ENCODE measurements around the gene SUPT3H.

SUPT3H gene

DNA sequence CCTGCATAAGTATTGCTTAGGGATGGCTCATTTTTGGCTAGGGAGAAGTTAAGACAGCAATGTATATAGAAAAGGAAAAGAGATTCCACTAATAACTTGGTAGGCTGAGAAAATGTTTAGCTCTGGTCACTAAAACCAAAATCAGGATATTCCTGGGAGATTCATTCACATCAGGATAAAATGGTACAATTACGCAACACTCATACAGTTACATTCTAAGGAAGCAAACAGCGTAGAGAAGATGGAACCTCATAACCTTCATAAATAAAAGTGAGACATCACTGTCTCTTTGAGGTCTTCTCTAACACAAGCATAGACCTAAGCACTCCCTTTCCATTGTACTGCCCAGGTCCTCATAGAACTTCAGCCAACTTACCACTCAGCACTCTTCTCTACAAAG, 345.3 kb downstream of the SUPT3H start:
- no peaks in the 10 kb centered on the region for H3K9me3 ChIP-seq (ENCODE audit: control insufficient read depth, insufficient read depth, low read length)
- no peaks in the 10 kb centered on the region for H3K27me3 ChIP-seq (ENCODE audit: control insufficient read depth, insufficient read depth, low read length)
- no peak overlapping the region for H3K4me3 ChIP-seq (ENCODE audit: low read depth, low read length)
- no peak overlapping the region for H3K9ac ChIP-seq (ENCODE audit: low read depth, low read length)
- H3K36me3 ChIP-seq (ENCODE audit: control insufficient read depth, insufficient read depth, low read length): no peaks in the 10 kb centered on the region
- H3K4me1 ChIP-seq (ENCODE audit: control insufficient read depth, insufficient read depth, low read length): no peaks in the 10 kb centered on the region

DNA sequence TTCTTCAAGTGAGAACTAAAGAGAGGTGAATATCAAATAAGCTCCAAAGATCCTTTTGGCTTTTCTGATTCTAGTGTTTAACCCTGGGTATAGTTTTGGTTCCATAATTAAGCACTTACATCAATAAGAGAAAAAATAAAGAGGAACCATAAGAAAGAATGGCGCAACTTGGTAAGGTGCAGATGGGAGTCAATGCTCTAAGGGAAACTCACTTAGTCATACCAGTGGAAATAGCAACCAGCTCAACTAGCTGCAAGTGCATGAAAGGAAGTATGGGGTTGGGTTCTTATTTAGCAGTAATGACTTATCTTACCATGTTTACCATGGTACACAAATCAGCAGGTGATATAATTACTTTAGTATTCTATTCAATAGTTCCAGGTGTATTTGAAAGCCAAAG, 346.1 kb downstream of the SUPT3H start:
- Histone ChIP-seq H3K9me3 (ENCODE audit: control insufficient read depth, insufficient read depth, low read length) (no peaks in the 10 kb centered on the region), H3K27me3 (ENCODE audit: control insufficient read depth, insufficient read depth, low read length) (no peaks in the 10 kb centered on the region), H3K36me3 (ENCODE audit: control insufficient read depth, insufficient read depth, low read length) (no peaks in the 10 kb centered on the region), H3K9ac (ENCODE audit: low read depth, low read length) (no peak overlapping the region), H3K4me1 (ENCODE audit: control insufficient read depth, insufficient read depth, low read length) (no peaks in the 10 kb centered on the region), H3K4me3 (ENCODE audit: low read depth, low read length) (no peak overlapping the region)

DNA sequence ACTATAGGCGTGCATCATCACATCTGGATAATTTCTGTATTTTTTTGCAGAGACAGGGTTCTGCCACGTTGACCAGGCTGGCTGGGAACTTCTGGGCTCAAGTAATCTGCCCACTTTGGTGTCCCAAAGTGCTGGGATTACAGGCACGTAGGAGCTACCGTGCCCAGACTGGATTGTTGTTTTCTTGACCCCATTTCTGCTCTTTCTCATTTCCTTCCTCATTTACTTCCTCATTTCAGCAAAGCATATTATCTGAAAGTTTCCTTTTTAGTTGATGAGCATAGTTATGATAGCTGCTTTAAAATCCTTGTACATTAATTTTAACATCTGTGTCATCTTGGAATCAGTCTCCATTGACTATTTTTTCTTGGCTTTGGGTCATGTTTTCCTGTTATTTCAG, 350.6 kb downstream of the SUPT3H start:
- Histone ChIP-seq H3K4me3 (ENCODE audit: low read depth, low read length) (no peak overlapping the region), H3K36me3 (ENCODE audit: control insufficient read depth, insufficient read depth, low read length) (no peaks in the 10 kb centered on the region), H3K9ac (ENCODE audit: low read depth, low read length) (no peak overlapping the region), H3K4me1 (ENCODE audit: control insufficient read depth, insufficient read depth, low read length) (no peaks in the 10 kb centered on the region), H3K27me3 (ENCODE audit: control insufficient read depth, insufficient read depth, low read length) (no peaks in the 10 kb centered on the region), H3K9me3 (ENCODE audit: control insufficient read depth, insufficient read depth, low read length) (no peaks in the 10 kb centered on the region)

DNA sequence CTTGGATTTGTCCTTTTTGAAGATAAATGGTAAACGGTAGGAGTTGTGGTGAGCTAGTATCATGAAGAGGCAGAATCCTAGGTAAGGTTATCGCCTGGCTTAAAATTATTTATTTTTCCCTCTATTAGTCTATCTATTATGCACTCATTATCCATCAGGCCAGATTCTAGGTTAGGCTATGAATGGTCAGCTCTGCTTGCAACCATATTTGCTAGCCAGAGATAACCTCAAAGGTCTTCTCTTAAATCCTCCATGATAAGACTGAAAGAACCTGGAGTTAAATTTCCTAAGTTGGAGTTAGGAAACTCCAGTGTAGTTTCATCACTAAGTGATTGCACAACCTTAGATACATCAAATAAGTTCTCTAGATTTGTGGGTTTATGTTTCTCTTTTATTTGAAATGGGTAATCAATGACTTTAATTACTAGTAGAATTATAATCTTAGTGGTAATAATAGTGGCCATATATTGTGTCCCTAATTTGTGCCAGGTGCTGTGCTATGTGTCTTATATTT, 351.7 kb downstream of the SUPT3H start:
- Histone ChIP-seq H3K4me3 (ENCODE audit: low read depth, low read length) (no peak overlapping the region), H3K9ac (ENCODE audit: low read depth, low read length) (no peak overlapping the region), H3K9me3 (ENCODE audit: control insufficient read depth, insufficient read depth, low read length) (no peaks in the 10 kb centered on the region), H3K27me3 (ENCODE audit: control insufficient read depth, insufficient read depth, low read length) (no peaks in the 10 kb centered on the region), H3K4me1 (ENCODE audit: control insufficient read depth, insufficient read depth, low read length) (no peaks in the 10 kb centered on the region), H3K36me3 (ENCODE audit: control insufficient read depth, insufficient read depth, low read length) (no peaks in the 10 kb centered on the region)

DNA sequence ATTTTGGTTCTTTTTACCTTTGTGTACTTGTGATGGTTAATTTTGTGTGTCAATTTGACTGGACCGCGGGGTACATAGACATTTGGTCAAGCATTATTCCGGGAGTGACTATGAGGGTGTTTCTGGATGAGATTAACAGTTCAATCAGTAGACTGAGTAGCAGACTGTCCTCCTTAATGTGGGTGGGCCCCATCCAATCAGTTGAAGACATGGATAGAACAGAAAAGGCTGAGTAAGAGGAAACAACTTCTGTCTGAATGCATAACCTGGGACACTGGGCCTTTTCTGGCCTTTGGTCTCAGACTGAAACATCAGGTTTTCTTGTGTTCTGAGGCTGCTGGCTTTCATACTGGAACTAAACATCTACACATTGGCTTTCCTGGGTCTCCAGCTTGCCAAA, 353.1 kb downstream of the SUPT3H start:
- Histone ChIP-seq H3K9ac (ENCODE audit: low read depth, low read length) (no peak overlapping the region), H3K9me3 (ENCODE audit: control insufficient read depth, insufficient read depth, low read length) (no peaks in the 10 kb centered on the region), H3K4me1 (ENCODE audit: control insufficient read depth, insufficient read depth, low read length) (no peaks in the 10 kb centered on the region), H3K27me3 (ENCODE audit: control insufficient read depth, insufficient read depth, low read length) (no peaks in the 10 kb centered on the region), H3K36me3 (ENCODE audit: control insufficient read depth, insufficient read depth, low read length) (no peaks in the 10 kb centered on the region), H3K4me3 (ENCODE audit: low read depth, low read length) (no peak overlapping the region)

DNA sequence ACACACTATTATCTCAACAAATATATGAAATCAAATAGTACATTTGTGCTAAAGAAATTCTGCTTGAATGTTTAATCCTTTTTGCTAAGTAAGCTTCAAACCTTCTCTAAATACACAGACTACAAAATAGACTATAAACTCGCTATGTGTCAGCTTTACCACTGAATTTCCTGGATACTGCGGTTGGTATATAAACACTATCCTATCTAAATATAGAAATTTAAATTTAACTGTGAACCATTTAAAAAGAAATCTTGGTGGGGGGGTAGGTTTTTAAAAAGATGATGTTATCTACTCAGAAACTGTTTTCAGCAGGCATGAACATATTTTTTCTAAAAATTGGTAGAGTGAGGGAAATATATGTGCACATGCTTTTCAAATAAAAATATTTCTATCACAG, 356.1 kb downstream of the SUPT3H start:
- Histone ChIP-seq H3K27me3 (ENCODE audit: control insufficient read depth, insufficient read depth, low read length) (no peaks in the 10 kb centered on the region), H3K4me1 (ENCODE audit: control insufficient read depth, insufficient read depth, low read length) (no peaks in the 10 kb centered on the region), H3K9me3 (ENCODE audit: control insufficient read depth, insufficient read depth, low read length) (no peaks in the 10 kb centered on the region), H3K36me3 (ENCODE audit: control insufficient read depth, insufficient read depth, low read length) (no peaks in the 10 kb centered on the region), H3K9ac (ENCODE audit: low read depth, low read length) (no peak overlapping the region), H3K4me3 (ENCODE audit: low read depth, low read length) (no peak overlapping the region)

DNA sequence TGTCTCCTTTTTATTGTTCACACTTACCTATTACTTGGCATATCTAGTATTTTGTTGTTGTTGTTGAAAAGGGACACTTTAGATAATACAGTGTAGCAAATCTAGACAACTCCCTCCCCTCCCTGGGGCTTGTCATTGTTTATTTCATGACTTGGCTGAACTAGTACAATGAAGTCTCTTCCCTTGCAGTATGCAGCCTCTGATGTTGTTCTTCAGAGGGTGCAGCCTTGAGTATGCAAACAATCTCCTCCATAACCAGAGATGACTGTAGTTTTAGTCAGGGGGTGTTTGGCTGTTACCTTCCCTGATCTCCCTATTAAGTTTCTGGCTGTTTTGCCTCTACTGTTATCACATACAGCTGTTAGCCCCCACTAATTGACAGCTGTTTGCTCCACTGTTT, 365.0 kb downstream of the SUPT3H start:
- no peaks in the 10 kb centered on the region for H3K9me3 ChIP-seq (ENCODE audit: control insufficient read depth, insufficient read depth, low read length)
- no peaks in the 10 kb centered on the region for H3K4me1 ChIP-seq (ENCODE audit: control insufficient read depth, insufficient read depth, low read length)
- H3K4me3 ChIP-seq (ENCODE audit: low read depth, low read length): no peak overlapping the region

DNA sequence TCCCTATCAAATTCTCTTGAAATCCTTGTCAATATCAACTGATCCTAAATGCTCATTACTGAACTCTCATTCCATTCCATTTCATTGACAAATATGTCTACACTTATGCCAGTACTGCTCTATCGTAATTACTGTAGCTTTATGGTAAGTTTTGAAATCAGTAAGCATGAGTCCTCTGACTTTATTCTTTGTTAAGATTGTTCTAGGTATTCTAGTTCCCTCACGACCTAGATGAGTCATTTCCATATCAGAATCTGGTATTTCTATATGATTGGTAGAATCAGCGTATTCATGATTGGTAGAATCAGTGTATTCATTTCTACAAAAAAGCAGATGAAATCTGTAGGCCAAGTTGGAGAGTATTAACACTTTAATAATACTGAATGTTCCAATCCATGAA, 368.2 kb downstream of the SUPT3H start:
- H3K36me3 ChIP-seq (ENCODE audit: control insufficient read depth, insufficient read depth, low read length): no peaks in the 10 kb centered on the region
- H3K4me3 ChIP-seq (ENCODE audit: low read depth, low read length): no peak overlapping the region
- H3K27me3 ChIP-seq (ENCODE audit: control insufficient read depth, insufficient read depth, low read length): no peaks in the 10 kb centered on the region
- H3K9me3 ChIP-seq (ENCODE audit: control insufficient read depth, insufficient read depth, low read length): no peaks in the 10 kb centered on the region
- H3K9ac ChIP-seq (ENCODE audit: low read depth, low read length): no peak overlapping the region
- H3K4me1 ChIP-seq (ENCODE audit: control insufficient read depth, insufficient read depth, low read length): no peaks in the 10 kb centered on the region

More for the DNA sequence above, 365.0 kb downstream of the SUPT3H start:
- Histone ChIP-seq H3K27me3 (ENCODE audit: control insufficient read depth, insufficient read depth, low read length) (no peaks in the 10 kb centered on the region), H3K36me3 (ENCODE audit: control insufficient read depth, insufficient read depth, low read length) (no peaks in the 10 kb centered on the region), H3K9ac (ENCODE audit: low read depth, low read length) (no peak overlapping the region)

DNA sequence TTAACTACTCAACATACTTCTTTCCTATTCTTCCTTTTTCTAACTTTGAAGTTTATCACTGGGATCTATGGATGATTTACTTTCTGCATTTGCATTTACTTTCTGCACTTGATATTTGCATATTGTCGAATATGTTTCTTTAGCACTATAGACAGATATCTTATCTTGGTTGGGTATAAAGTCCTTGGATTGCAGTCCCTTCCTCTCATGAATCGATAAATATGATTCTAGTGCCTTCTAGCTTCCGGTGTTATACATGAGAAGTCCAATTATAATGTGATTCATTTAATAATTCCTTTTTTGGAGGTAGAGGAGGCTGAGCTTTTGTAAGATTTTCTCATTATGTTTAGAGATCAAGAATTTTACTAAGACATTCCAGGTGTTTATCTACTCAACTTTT, 370.8 kb downstream of the SUPT3H start:
- Histone ChIP-seq H3K9me3 (ENCODE audit: control insufficient read depth, insufficient read depth, low read length) (no peaks in the 10 kb centered on the region), H3K36me3 (ENCODE audit: control insufficient read depth, insufficient read depth, low read length) (no peaks in the 10 kb centered on the region), H3K9ac (ENCODE audit: low read depth, low read length) (no peak overlapping the region), H3K4me3 (ENCODE audit: low read depth, low read length) (no peak overlapping the region), H3K4me1 (ENCODE audit: control insufficient read depth, insufficient read depth, low read length) (no peaks in the 10 kb centered on the region), H3K27me3 (ENCODE audit: control insufficient read depth, insufficient read depth, low read length) (no peaks in the 10 kb centered on the region)

DNA sequence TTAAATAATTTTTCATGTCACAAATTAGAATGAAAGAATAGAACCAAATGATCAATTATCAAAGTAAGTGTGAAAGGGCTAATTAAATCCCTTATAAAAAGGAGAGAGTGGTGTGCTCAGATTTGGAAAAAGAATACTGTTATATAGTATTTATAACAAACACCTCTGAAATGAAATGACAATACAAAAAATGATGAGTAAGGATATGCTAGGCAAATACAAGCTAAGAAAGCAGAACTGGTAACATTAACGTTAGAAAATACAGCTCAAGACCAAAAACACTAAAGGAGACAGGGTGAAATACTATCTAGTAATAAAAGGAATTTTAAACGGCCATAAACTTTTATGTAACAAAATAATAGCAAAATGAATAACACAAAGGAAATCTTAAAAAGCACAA, 373.8 kb downstream of the SUPT3H start:
- no peaks in the 10 kb centered on the region for H3K36me3 ChIP-seq (ENCODE audit: control insufficient read depth, insufficient read depth, low read length)
- no peaks in the 10 kb centered on the region for H3K9me3 ChIP-seq (ENCODE audit: control insufficient read depth, insufficient read depth, low read length)
- no peaks in the 10 kb centered on the region for H3K4me1 ChIP-seq (ENCODE audit: control insufficient read depth, insufficient read depth, low read length)
- H3K27me3 ChIP-seq (ENCODE audit: control insufficient read depth, insufficient read depth, low read length): no peaks in the 10 kb centered on the region
- H3K4me3 ChIP-seq (ENCODE audit: low read depth, low read length): no peak overlapping the region
- no peak overlapping the region for H3K9ac ChIP-seq (ENCODE audit: low read depth, low read length)

DNA sequence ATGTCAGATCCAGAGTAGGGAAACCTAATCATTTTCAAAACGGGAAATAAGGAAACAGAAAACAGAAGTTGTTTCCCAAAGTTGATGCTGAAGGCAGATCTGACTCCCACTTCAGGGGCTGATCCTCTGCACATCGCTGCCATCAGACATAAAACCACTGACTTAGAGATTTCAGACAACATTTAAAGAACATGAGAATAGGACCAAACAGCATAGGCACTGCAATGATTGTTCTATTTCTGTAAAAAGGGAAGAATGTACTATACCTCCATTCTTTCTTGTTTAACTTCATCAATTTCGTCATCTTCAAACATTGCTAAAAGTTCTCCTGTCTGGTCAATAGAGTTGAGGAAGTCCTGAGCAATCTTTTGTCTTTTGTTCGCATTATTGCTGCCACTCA, 374.3 kb downstream of the SUPT3H start:
- Histone ChIP-seq H3K9ac (ENCODE audit: low read depth, low read length) (no peak overlapping the region), H3K4me3 (ENCODE audit: low read depth, low read length) (no peak overlapping the region), H3K36me3 (ENCODE audit: control insufficient read depth, insufficient read depth, low read length) (no peaks in the 10 kb centered on the region), H3K9me3 (ENCODE audit: control insufficient read depth, insufficient read depth, low read length) (no peaks in the 10 kb centered on the region), H3K4me1 (ENCODE audit: control insufficient read depth, insufficient read depth, low read length) (no peaks in the 10 kb centered on the region), H3K27me3 (ENCODE audit: control insufficient read depth, insufficient read depth, low read length) (no peaks in the 10 kb centered on the region)

DNA sequence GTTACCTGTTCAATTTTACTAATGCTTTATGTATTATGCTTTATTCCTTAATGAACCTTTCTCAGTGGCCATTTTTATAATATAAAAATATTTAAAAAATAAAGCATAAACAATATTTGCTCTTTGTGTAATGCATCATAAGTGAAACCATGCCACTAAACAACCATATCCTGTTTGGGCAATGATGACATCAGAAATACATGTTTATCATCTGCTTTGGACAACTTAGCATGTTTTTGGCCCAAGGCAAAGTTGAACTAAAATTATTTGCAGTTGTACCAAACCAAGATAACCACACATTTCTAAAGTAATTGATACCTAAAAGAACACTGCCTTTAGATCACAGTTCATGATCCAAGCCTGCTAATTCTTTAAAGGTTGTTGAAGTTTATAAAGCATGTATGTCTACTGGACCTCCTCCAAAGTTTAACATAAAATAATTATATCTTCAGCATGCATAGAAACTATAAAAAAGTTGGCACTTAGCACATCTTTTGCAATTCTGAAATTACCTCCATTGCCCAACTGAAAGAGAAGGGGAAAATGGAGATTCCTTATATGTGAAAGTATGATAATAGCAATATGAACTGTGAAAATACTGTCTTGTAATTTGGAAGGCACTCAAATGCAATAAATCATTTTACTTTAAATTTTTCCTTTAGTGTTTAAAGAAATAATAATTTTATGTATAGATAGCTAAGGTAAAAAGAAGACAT, 375.2 kb downstream of the SUPT3H start:
- Histone ChIP-seq H3K9me3 (ENCODE audit: control insufficient read depth, insufficient read depth, low read length) (no peaks in the 10 kb centered on the region), H3K27me3 (ENCODE audit: control insufficient read depth, insufficient read depth, low read length) (no peaks in the 10 kb centered on the region), H3K4me3 (ENCODE audit: low read depth, low read length) (no peak overlapping the region), H3K36me3 (ENCODE audit: control insufficient read depth, insufficient read depth, low read length) (no peaks in the 10 kb centered on the region), H3K9ac (ENCODE audit: low read depth, low read length) (no peak overlapping the region), H3K4me1 (ENCODE audit: control insufficient read depth, insufficient read depth, low read length) (no peaks in the 10 kb centered on the region)

Measured in iPS-15b (cell line).